ENCODE data around the gene RAB6B.

DNA sequence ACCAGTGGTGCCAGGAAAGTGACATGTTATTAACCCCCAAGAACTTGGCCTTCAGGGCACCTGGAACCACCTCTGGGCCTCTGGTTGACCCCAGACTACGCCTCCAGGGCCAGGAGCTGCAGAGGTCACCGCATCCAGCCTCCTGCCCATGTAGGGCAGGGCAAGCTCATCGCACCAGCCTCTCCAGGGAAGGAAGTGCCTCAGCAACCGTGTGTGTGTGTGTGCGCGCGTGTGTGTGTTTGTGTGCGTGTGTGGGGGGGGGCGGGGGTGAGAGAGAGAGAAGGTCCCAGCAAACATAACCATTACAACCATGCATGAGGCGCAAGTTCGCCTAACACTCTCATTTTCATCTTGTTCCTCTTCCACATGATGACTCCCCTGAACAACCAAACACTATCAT is 31.8 kb downstream of the RAB6B start:
- TF ChIP-seq, protein P1, sequence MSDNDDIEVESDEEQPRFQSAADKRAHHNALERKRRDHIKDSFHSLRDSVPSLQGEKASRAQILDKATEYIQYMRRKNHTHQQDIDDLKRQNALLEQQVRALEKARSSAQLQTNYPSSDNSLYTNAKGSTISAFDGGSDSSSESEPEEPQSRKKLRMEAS (IDR thresholded peaks at IDR 0.05) = no peak
- TF ChIP-seq, protein P2, sequence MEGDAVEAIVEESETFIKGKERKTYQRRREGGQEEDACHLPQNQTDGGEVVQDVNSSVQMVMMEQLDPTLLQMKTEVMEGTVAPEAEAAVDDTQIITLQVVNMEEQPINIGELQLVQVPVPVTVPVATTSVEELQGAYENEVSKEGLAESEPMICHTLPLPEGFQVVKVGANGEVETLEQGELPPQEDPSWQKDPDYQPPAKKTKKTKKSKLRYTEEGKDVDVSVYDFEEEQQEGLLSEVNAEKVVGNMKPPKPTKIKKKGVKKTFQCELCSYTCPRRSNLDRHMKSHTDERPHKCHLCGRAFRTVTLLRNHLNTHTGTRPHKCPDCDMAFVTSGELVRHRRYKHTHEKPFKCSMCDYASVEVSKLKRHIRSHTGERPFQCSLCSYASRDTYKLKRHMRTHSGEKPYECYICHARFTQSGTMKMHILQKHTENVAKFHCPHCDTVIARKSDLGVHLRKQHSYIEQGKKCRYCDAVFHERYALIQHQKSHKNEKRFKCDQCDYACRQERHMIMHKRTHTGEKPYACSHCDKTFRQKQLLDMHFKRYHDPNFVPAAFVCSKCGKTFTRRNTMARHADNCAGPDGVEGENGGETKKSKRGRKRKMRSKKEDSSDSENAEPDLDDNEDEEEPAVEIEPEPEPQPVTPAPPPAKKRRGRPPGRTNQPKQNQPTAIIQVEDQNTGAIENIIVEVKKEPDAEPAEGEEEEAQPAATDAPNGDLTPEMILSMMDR (IDR thresholded peaks at IDR 0.05 in 2 of 3, conservative IDR thresholded peaks at IDR 0.05 in 1 of 3; ENCODE audit: borderline replicate concordance in 1 of 3, insufficient read depth in 1 of 3, low read depth in 2 of 3, low read length in 2 of 3) = no peak
- no peak for TF ChIP-seq POLR2A (IDR thresholded peaks at IDR 0.05; ENCODE audit: borderline replicate concordance, extremely low read depth, insufficient read depth, insufficient read length)
- TF ChIP-seq, protein P3, sequence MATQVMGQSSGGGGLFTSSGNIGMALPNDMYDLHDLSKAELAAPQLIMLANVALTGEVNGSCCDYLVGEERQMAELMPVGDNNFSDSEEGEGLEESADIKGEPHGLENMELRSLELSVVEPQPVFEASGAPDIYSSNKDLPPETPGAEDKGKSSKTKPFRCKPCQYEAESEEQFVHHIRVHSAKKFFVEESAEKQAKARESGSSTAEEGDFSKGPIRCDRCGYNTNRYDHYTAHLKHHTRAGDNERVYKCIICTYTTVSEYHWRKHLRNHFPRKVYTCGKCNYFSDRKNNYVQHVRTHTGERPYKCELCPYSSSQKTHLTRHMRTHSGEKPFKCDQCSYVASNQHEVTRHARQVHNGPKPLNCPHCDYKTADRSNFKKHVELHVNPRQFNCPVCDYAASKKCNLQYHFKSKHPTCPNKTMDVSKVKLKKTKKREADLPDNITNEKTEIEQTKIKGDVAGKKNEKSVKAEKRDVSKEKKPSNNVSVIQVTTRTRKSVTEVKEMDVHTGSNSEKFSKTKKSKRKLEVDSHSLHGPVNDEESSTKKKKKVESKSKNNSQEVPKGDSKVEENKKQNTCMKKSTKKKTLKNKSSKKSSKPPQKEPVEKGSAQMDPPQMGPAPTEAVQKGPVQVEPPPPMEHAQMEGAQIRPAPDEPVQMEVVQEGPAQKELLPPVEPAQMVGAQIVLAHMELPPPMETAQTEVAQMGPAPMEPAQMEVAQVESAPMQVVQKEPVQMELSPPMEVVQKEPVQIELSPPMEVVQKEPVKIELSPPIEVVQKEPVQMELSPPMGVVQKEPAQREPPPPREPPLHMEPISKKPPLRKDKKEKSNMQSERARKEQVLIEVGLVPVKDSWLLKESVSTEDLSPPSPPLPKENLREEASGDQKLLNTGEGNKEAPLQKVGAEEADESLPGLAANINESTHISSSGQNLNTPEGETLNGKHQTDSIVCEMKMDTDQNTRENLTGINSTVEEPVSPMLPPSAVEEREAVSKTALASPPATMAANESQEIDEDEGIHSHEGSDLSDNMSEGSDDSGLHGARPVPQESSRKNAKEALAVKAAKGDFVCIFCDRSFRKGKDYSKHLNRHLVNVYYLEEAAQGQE (IDR thresholded peaks at IDR 0.05; ENCODE audit: low read depth) = no peak
- no peak for TF ChIP-seq SP1 (IDR thresholded peaks at IDR 0.05; ENCODE audit: low read depth)
- no peak for TF ChIP-seq SIN3A (IDR thresholded peaks at IDR 0.05; ENCODE audit: low read depth)
- no peak for TF ChIP-seq POLR2AphosphoS5 (IDR thresholded peaks at IDR 0.05; ENCODE audit: low read depth, low read length)
- TF ChIP-seq JUND (IDR thresholded peaks at IDR 0.05) = no peak
- no peak for TF ChIP-seq EZH2 (IDR thresholded peaks at IDR 0.05)
- no peak for TF ChIP-seq EZH2phosphoT487 (IDR thresholded peaks at IDR 0.05; ENCODE audit: borderline replicate concordance)

Measured in HCT116 (cell line).